CD4-positive, alpha-beta T cell treated with Interleukin-17A for 4 hours (primary cell): Measurements from ENCODE around the gene SERPINB8.

Experiments
- DNase-seq: peaks from one replicate; pipeline ENCODE4 v3.0.0-alpha.2; 2020; ENCODE audit warnings: mixed read lengths

SERPINB8 gene

GRCh38 chr18:63965716-63966330, 4.1 kb upstream of the SERPINB8 start:
- no peak for DNase-seq

GRCh38 chr18:63970809-63971205, 926 bp downstream of the SERPINB8 start:
- DNase-seq: no peak

GRCh38 chr18:63971320-63972001, 1.6 kb downstream of the SERPINB8 start:
- DNase-seq: no peak

- no peak for DNase-seq
These were observed 2.1 kb downstream of the SERPINB8 start for GRCh38 chr18:63972002-63972376.

GRCh38 chr18:63974991-63975390, 5.1 kb downstream of the SERPINB8 start:
- DNase-seq: peak; percentile 42

GRCh38 chr18:63975628-63976027, 5.7 kb downstream of the SERPINB8 start:
- DNase-seq: no peak

GRCh38 chr18:63977040-63977439, 7.2 kb downstream of the SERPINB8 start:
- DNase-seq: no peak

GRCh38 chr18:63979409-63979920, 9.6 kb downstream of the SERPINB8 start:
- DNase-seq: peak; percentile 43

- no peak for DNase-seq
These were observed 10.1 kb downstream of the SERPINB8 start for GRCh38 chr18:63980027-63980426.

- no peak for DNase-seq
These were observed 11.1 kb downstream of the SERPINB8 start for GRCh38 chr18:63980896-63981460.

- DNase-seq: no peak
These were observed 11.8 kb downstream of the SERPINB8 start for GRCh38 chr18:63981719-63982118.

GRCh38 chr18:63982361-63982760, 12.5 kb downstream of the SERPINB8 start:
- DNase-seq: no peak

- no peak for DNase-seq
These were observed 17.0 kb downstream of the SERPINB8 start for GRCh38 chr18:63986885-63987284.

GRCh38 chr18:63987743-63988142, 17.9 kb downstream of the SERPINB8 start:
- no peak for DNase-seq

GRCh38 chr18:63992751-63993150, 22.9 kb downstream of the SERPINB8 start:
- no peak for DNase-seq

- DNase-seq: peak; percentile 51
These were observed 25.0 kb downstream of the SERPINB8 start for GRCh38 chr18:63994783-63995399.

GRCh38 chr18:63997041-63997440, 27.2 kb downstream of the SERPINB8 start:
- no peak for DNase-seq

GRCh38 chr18:63997606-63998005, 27.7 kb downstream of the SERPINB8 start:
- DNase-seq: no peak

GRCh38 chr18:63999871-64000270, 30.0 kb downstream of the SERPINB8 start:
- DNase-seq: no peak

- DNase-seq: no peak
These were observed 32.7 kb downstream of the SERPINB8 start for GRCh38 chr18:64002581-64002980.

GRCh38 chr18:64009305-64009704, 39.4 kb downstream of the SERPINB8 start:
- no peak for DNase-seq

- no peak for DNase-seq
These were observed 41.6 kb downstream of the SERPINB8 start for GRCh38 chr18:64011513-64011912.

GRCh38 chr18:64017870-64018269, 48.0 kb downstream of the SERPINB8 start:
- DNase-seq: no peak
